ENCODE data around the gene ZFYVE19. TPM values are rescaled to one million over a fixed set of nuclear protein-coding genes. Genes with fewer than 3 reads are reported as not detected.

ZFYVE19 gene
- total and polyA plus RNA-seq, 2 of the 13 experiments (the other 11 are each of a cell fraction or from before 2014, with no cell fraction given): 23.3 to 44.0 TPM

- TF ChIP-seq ZBTB33 (CRISPR knock-in tag; IDR thresholded peaks at IDR 0.05) (peak; percentile 49; the same call in 1 of the 2 replicates), FOSL2 (CRISPR knock-in tag; IDR thresholded peaks at IDR 0.05) (peak; percentile 46; the same call in 1 of the 2 replicates), MTA3 (CRISPR knock-in tag; IDR thresholded peaks at IDR 0.05) (no peak), ZBTB25 (CRISPR knock-in tag; IDR thresholded peaks at IDR 0.05) (peak; percentile 67; the same call in 1 of the 2 replicates), XRCC5 (optimal IDR thresholded peaks at IDR 0.05; ENCODE audit: low read length) (peak; percentile 82), HNF1A (IDR thresholded peaks at IDR 0.05; ENCODE audit: low read depth) (no peak), HNF1A (CRISPR knock-in tag; IDR thresholded peaks at IDR 0.05; ENCODE audit: borderline replicate concordance) (no peak), KDM4B (CRISPR knock-in tag; IDR thresholded peaks at IDR 0.05) (no peak), ESRRA (CRISPR knock-in tag; IDR thresholded peaks at IDR 0.05; ENCODE audit: low read depth) (no peak), NR2F1 (CRISPR knock-in tag; IDR thresholded peaks at IDR 0.05) (no peak), GRHL1 (CRISPR knock-in tag; conservative IDR thresholded peaks at IDR 0.05) (no peak), ZNF609 (CRISPR knock-in tag; IDR thresholded peaks at IDR 0.05; ENCODE audit: borderline replicate concordance) (0 out of 2 replicates have a peak, but pooled peaks have one; percentile 13), HNRNPL (IDR thresholded peaks at IDR 0.05; ENCODE audit: low read depth, low read length) (no peak)
Observed at GRCh38 chr15:40782609-40783227, 24.2 kb upstream of the ZFYVE19 start (continued).

Data from HepG2 (cell line).